ES-I3 (cell line): ENCODE data around the gene TYMS.

Experiments
- H3K36me3 ChIP-seq: 2 replicates; pipeline ENCODE4 v1.6.1; 2013; ENCODE audit warnings: mild to moderate bottlenecking, low read length, control low read depth, moderate library complexity; ENCODE audit not compliant: insufficient read depth
- H3K4me1 ChIP-seq: 2 replicates; pipeline ENCODE4 v1.6.1; 2013; ENCODE audit warnings: mild to moderate bottlenecking, control low read depth, low read length; ENCODE audit not compliant: insufficient read depth
- H3K9ac ChIP-seq: 2 replicates; pipeline ENCODE4 v1.6.1; 2013; ENCODE audit warnings: low read depth, mild to moderate bottlenecking, low read length, moderate library complexity
- H3K9me3 ChIP-seq: 2 replicates; pipeline ENCODE4 v1.6.1; 2013; ENCODE audit warnings: mild to moderate bottlenecking, low read length, moderate library complexity; ENCODE audit not compliant: control insufficient read depth, insufficient read depth

TYMS gene

GRCh38 chr18:657311-658000 is at the start of gene TYMS:
TYMS (plus strand) TSS chr18:657653; CDS start chr18:657743, 90 bp downstream.
- Histone ChIP-seq H3K36me3 (peaks cover 14% of the 10 kb centered on the region), H3K9me3 (no peaks in the 10 kb centered on the region), H3K4me1 (peaks cover 6% of the 10 kb centered on the region; the same call in 1 of the 2 replicates), H3K9ac (peak within 1 kb of the TSS; percentile 66)

GRCh38 chr18:607930-608329 is 49.5 kb upstream of the TYMS start:
- H3K9ac ChIP-seq = no peak overlapping the region
- H3K9me3 ChIP-seq = no peaks in the 10 kb centered on the region
- no peaks in the 10 kb centered on the region for H3K4me1 ChIP-seq
- no peaks in the 10 kb centered on the region for H3K36me3 ChIP-seq

- Histone ChIP-seq H3K36me3 (no peaks in the 10 kb centered on the region), H3K9ac (no peak overlapping the region), H3K4me1 (no peaks in the 10 kb centered on the region), H3K9me3 (no peaks in the 10 kb centered on the region)
Observed at GRCh38 chr18:610214-610928, 47.1 kb upstream of the TYMS start.

- no peaks in the 10 kb centered on the region for H3K4me1 ChIP-seq
- no peak overlapping the region for H3K9ac ChIP-seq
- H3K9me3 ChIP-seq = no peaks in the 10 kb centered on the region
- no peaks in the 10 kb centered on the region for H3K36me3 ChIP-seq
Observed at GRCh38 chr18:612156-612555, 45.3 kb upstream of the TYMS start.

GRCh38 chr18:614193-614592 is 43.3 kb upstream of the TYMS start:
- H3K36me3 ChIP-seq = no peaks in the 10 kb centered on the region
- H3K4me1 ChIP-seq = no peaks in the 10 kb centered on the region
- H3K9me3 ChIP-seq = no peaks in the 10 kb centered on the region
- no peak overlapping the region for H3K9ac ChIP-seq

- H3K9me3 ChIP-seq = no peaks in the 10 kb centered on the region
- no peaks in the 10 kb centered on the region for H3K36me3 ChIP-seq
- H3K9ac ChIP-seq = no peak overlapping the region
- no peaks in the 10 kb centered on the region for H3K4me1 ChIP-seq
Observed at GRCh38 chr18:615092-615521, 42.3 kb upstream of the TYMS start.

GRCh38 chr18:615773-616172 is 41.7 kb upstream of the TYMS start:
- no peak overlapping the region for H3K9ac ChIP-seq
- no peaks in the 10 kb centered on the region for H3K36me3 ChIP-seq
- H3K4me1 ChIP-seq = no peaks in the 10 kb centered on the region
- H3K9me3 ChIP-seq = no peaks in the 10 kb centered on the region

GRCh38 chr18:616380-616995 is 41.0 kb upstream of the TYMS start:
- no peaks in the 10 kb centered on the region for H3K4me1 ChIP-seq
- H3K9ac ChIP-seq = no peak overlapping the region
- H3K9me3 ChIP-seq = no peaks in the 10 kb centered on the region
- H3K36me3 ChIP-seq = no peaks in the 10 kb centered on the region

- Histone ChIP-seq H3K9ac (no peak overlapping the region), H3K9me3 (no peaks in the 10 kb centered on the region), H3K36me3 (no peaks in the 10 kb centered on the region), H3K4me1 (no peaks in the 10 kb centered on the region)
Observed at GRCh38 chr18:617970-618504, 39.4 kb upstream of the TYMS start.

- no peaks in the 10 kb centered on the region for H3K9me3 ChIP-seq
- H3K9ac ChIP-seq = no peak overlapping the region
- H3K4me1 ChIP-seq = no peaks in the 10 kb centered on the region
- H3K36me3 ChIP-seq = no peaks in the 10 kb centered on the region
Observed at GRCh38 chr18:618618-619017, 38.8 kb upstream of the TYMS start.

- H3K36me3 ChIP-seq = no peaks in the 10 kb centered on the region
- H3K9me3 ChIP-seq = no peaks in the 10 kb centered on the region
- peaks cover 7% of the 10 kb centered on the region; the same call in 1 of the 2 replicates for H3K4me1 ChIP-seq
- no peak overlapping the region for H3K9ac ChIP-seq
Observed at GRCh38 chr18:621291-622043, 36.0 kb upstream of the TYMS start.

- no peaks in the 10 kb centered on the region for H3K9me3 ChIP-seq
- peaks cover 7% of the 10 kb centered on the region; the same call in 1 of the 2 replicates for H3K4me1 ChIP-seq
- H3K36me3 ChIP-seq = no peaks in the 10 kb centered on the region
- H3K9ac ChIP-seq = no peak overlapping the region
Observed at GRCh38 chr18:622289-622688, 35.2 kb upstream of the TYMS start.

- no peaks in the 10 kb centered on the region for H3K9me3 ChIP-seq
- H3K9ac ChIP-seq = no peak overlapping the region
- peaks cover 7% of the 10 kb centered on the region; the same call in 1 of the 2 replicates for H3K4me1 ChIP-seq
- no peaks in the 10 kb centered on the region for H3K36me3 ChIP-seq
Observed at GRCh38 chr18:623761-624620, 33.5 kb upstream of the TYMS start.
